HG02571 (cell line): ENCODE results near the gene FUT8.
"Not testable (repeated sequence)": the region's sequence is repeated elsewhere in the genome, so short reads cannot be mapped to it uniquely, and the experiment has no call there.

ENCODE experiments used
- ATAC-seq: cut with Tn5 transposase; IDR thresholded peaks from one replicate; pipeline ENCODE4 v1.9.1; 2021; ENCODE audit warnings: mild to moderate bottlenecking, moderate library complexity; ENCODE audit not compliant: unreplicated experiment

The FUT8 gene

DNA sequence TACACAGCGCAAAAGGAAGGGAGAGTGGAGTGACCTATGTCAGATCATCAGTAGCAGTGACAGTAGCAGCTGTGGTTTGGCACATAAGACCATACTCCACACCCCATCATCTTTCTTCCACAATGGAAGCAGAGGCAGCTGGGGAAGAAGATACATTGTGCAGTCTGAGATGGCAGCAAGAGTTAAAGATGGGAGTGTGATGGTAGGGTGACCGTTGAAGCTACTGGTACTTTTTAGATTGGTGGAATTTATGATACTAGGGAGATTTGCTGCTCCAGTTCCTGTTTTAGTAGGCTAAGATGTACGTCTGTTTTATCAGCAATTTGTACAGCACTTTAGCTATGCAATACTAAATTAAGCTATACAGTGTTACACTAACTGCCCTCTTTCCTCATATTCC is 291.0 kb downstream of the FUT8 start:
- ATAC-seq: no peak

DNA sequence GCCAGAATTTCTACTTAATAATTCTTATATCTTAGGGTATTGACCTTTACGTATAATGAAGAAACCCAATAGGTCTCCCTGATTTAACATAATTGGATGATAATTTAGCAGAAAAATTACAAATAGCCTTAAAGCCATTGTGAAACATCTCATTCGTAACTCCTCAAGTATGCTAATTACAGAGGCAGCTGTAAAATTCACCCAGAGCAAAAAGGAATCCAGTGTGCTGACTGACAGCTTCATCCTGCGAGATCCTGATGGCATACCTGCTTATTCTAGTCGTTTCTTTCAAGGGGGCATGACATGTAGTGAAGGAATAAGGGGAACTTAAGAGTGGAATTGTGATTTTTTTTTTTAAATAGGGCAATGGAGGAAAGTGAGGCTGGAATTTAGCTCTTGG is 291.5 kb downstream of the FUT8 start:
- ATAC-seq: no peak

DNA sequence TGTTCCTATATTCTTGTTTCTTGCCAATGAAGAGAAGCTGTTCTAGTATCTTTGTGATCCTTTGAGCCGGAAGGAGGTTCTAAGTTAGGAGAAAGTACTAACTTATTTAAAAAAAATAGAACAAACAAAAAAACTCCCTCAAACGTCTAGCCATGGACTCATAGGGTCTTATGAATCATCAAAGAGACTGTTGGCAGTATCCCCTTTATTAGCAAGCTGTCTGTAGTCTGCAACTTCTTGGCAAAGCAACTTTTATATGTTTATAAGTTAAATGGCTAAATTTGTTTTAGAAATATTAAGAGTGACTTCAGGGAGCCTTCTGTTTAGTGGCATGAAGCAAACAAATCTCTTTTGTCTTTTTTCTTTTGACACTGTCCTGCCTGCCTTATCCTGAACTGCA is 291.9 kb downstream of the FUT8 start:
- ATAC-seq: no peak

DNA sequence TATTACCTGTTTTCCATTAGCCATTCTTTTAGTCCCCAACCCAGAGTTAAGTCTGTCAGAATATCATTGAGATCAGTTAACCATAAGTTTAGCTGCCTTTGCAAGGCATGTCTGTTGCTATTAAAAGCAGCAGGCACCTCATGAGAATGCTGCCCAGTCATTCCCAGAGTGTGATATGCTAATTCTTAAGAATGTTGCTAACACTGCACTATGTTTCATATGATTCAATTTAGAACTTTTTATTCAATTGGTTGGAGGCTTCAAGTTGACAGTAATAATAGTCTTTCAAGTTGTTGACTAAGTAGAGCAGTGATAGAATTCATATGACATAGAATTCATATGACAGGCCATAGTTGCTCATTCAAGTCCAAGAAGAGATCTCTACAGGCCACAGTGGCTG is 292.3 kb downstream of the FUT8 start:
- ATAC-seq: no peak

DNA sequence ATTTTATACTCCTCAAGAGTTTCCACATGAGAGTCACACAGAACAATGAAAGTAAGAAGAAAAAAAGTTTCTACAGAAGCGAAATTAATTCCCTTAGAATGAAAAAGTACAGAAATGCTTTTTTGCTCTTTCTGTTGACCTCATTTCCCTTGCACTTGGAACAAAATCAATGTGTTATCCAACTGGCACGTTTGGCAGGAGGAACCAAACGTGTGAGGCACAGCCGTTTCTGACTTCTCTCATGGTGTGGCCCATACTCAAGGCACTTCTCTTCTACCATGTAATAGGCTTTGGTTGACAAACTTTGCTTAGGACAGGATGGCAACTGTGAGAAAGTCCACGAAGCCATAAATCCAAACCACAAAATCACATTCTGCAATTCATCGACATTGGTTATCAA is 297.0 kb downstream of the FUT8 start:
- no peak for ATAC-seq

DNA sequence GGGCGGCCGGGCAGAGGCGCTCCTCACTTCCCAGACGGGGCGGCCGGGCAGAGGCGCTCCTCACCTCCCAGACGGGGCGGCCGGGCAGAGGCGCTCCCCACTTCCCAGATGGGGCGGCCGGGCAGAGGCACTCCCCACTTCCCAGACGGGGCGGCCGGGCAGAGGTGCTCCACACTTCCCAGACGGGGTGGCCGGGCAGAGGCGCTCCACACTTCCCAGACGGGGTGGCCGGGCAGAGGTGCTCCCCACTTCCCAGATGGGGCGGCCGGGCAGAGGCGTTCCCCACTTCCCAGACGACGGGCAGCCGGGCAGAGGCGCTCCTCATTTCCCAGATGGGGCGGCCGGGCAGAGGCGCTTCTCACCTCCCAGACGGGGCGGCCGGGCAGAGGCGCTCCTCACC is 304.3 kb downstream of the FUT8 start:
- not testable (repeated sequence) for ATAC-seq

DNA sequence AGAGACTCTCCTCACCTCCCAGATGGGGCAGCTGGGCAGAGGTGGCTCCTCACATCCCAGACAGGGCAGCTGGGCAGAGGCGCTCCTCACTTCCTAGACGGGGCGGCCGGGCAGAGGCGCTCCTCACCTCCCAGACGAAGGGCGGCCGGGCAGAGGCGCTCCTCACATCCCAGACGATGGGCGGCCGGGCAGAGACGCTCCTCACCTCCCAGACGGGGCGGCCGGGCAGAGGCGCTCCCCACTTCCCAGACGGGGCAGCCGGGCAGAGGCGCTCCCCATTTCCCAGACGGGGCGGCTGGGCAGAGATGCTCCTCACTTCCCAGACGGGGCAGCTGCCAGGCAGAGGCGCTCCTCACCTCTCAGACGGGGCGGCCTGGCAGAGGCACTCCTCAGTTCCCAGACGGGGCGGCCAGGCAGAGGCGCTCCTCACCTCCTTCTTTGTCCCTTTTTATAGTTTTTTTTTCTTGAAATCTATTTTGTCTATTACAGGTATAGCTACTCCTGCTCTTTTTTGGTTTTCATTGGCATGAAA is 304.9 kb downstream of the FUT8 start:
- not testable (repeated sequence) for ATAC-seq

DNA sequence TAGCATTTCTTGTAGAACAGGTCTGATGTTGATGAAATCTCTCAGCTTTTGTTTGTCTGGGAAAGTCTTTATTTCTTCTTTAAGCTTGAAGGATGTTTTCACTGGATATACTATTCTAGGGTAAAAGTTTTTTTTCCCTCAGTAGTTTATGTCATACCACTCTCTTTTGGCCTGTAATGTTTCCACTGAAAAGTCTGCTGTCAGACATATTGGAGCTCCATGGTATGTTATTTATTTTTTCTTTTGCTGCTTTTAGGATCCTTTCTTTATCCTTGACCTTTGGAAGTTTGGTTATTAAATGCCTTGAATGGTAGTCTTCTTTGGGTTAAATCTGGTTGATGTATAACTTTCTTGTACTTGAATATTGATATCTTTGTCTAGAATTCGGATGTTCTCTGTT is 306.1 kb downstream of the FUT8 start:
- ATAC-seq: no peak

DNA sequence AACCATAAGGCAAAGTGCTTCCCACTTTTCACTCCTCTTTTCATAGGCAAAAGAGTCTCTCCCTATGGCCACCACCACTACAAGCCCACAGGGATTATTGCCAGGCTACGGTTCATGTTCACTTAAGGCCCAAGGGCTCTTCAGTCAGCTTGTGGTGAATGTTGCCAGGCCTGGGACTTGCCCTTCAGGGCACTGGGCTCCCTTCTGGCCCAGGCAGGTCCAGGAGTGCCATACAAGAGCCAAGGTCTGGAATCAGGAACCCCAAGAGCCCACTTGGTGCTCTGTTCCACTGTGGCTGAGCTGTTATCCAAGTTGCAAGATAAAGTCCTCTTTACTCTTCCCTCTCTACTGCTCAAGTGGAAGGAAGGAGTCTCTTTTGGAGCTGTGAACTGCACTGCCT is 307.6 kb downstream of the FUT8 start:
- ATAC-seq: no peak

DNA sequence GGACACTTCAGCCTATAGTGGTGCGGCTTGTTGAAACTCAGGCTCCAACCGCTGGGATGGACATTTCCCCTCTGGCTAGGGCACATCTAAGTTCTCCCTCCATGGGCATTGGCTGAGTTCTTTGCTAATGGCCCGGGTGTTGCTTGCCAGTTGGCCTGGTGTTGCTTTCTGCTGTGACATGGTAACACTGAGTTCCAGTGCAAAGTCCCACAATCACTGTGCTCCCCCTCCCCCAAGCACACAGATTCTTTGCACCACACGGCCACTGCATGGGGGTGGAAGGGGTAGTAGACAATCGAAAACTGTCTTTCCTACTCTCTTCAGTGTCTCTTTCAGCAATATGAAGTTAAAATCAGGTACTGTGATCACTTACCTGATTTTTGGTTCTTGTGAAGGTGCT is 308.2 kb downstream of the FUT8 start:
- ATAC-seq: no peak

DNA sequence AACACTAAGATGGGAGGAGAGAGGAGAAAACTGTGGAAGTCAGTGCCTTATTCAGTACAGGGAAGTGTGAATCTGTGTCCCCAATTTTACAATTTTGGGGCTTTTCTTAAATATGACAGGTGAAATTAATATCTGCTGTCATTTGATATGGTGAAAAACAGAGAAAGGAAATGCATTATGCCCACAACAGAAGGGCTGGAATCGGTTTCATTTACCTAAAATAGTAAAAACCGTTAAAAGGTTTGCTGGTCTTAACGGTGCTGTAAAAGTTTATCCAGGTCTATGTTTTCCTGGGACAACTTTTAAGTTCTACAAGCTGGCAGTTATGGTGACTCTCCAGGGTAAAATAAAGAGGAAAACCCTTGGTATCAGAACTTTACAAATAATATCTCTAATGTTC is 310.8 kb downstream of the FUT8 start:
- ATAC-seq: no peak

DNA sequence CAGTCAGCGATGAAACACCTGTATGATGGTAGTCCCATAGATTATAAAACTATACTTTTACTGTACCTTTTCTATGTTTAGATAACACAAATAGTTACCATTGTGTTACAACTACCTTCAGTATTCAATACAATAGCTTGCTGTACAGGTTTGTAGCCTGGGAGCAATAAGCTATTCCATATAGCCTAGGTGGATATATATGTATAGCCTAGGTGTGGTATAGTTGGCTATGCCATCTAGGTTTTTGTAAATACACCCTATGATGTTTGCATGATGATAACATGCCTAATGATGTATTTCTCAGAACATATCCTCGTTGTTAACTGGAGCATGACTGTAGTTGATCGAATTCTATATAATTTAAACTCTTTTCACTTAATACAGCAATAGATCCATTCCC is 316.1 kb downstream of the FUT8 start:
- no peak for ATAC-seq

DNA sequence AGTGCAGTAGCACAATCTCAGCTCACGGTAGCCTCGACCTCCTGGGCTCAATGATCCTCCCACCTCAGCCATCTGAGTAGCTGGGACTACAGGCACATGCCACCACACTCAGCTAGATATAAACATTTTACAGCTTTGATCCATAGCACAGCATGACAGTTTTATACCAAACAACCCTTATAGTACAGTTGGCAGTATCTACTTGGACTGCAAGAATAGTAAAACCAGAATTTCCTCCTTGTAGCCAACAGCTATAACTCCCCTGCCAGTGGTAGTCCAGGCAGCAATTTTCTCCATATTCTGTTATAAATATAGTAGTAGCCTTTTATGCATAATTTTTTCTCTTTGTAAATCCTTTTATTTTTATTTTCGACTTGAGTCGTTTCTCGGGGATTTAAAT is 317.0 kb downstream of the FUT8 start:
- no peak for ATAC-seq

DNA sequence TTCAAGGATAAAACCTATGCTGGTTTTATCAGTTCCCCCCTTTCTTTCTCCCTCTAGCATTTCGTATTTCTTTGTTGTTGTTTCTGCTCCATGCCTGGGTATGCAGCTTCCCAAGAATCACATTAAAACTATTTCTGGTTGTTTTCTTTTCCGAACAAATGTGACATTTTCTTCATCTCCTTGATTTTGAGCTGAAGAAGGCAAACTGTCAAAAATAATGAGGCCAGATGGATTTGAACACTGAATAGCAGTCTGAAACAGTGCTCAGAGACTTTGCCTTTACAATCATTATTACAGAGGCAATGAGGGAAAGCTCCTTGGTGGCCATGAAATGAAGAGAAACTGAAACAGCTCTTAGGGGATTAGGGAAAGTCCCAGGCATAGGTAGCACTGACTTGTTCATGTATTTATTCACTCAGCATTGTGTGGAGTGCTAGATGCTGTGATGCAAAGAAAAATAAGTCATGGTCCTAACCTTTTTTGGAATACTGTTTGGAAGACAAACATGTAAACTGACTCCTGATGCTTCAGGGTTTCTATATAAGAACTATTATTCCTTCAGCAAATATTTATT is 319.5 kb downstream of the FUT8 start:
- peak; percentile 96 for ATAC-seq

DNA sequence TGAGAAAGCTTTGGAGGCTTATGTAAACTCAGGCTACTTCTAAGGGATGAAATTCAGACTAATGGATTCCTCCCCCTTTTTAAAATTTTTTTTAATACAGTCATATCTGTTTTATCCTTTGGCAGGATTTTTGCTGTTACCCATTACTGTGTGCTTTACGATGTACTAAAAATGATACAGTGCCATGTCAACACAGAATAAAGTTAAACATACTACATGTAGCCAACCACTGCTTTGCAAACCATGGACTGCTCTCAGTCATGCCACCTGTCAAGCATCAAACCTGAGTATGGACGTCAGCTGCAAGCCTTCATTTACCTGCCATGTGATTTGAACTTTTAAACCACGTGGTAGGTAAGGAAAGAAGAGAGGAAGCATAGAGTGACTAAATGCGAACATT is 325.8 kb downstream of the FUT8 start:
- ATAC-seq: no peak

DNA sequence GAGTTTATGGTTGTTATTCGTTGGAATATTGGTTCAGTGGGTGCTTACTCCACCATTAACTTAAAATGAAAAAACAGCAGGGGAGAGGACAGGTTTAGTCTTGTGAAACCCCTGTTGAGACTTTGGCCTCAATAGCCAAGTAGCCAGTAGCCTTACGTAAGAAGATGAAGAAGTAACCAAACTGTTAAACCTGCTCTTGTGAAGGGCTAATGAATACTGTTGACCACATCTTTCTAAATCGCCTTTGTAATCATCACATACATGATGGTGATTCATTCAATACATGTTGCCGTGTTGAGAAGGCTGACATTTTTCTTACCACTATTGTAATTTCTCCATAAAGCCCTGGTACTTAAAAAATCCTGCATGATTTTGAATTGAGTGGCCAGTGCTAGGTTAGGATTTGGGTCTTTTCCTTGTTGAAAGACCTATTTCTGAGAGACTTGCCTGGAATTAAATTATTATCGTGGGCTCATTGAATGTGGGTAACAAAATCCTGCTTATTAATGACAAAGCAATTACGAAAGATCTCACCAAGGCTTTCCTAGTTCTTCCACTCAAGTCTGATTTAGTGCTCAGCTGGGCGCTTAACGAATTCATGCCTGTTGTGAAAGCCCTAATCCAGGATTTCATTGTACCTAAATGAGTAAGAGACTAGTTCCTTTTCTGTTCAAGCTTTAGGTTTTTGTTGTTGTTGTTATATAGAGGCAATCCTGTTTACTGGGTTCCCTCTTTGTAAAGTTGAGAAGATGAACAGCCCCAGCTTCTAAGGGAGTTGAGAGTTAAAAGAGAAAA is 333.1 kb downstream of the FUT8 start:
- no peak for ATAC-seq

DNA sequence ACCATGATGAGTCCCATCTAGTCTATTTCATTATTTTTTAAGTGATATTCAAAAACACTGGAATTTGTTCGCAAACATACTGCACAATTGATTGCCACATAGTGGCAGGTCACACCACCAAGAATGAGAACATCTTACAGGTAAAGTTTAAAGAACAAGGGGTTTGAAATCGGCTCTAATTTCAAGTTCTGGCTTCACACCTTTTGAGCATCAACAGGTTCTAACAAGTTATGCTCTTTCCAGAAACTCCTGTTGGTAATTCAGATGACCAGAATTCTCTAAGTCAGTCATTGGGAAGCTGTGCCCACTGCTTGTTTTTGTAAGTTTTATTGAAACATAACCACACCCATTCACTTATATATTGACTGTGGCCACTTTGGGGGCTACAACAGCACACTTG is 336.3 kb downstream of the FUT8 start:
- no peak for ATAC-seq

DNA sequence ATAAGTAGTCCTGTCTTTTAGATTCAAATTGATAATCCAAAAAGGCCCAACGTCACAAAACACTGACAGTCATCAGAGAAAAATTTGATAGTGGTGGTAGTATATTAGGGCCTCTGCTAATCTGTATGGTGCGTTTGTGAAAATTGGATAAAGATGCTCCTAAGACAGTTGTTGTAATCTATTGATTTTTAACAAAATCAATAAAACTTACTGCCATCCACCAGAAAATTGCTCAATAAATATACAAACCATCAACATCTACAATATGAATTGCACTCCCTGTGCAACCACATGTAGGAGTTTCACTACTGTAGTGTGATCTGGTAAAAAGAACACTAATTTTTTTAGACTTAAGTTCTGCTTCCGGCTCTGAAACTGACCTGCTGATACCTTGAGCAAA is 336.8 kb downstream of the FUT8 start:
- ATAC-seq: no peak

DNA sequence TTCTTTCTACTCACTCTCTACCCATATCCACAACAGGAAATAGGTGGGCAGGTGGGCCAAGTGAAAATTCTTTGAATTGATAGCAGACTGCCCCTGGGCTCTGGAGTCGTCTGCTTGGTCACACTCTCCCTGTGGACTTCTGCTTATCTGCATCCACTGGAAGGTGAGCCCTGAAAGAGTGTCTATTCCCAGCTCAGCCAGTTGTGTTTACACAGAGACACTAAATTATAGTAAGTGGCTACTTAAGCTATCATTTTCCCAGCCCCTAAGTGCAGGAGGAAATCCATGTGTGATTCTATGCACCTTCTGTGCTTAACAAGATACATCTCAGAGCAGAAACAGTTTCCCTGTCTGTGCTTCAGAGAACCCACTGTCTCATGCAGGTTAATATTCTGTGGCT is 338.4 kb downstream of the FUT8 start:
- ATAC-seq: no peak

DNA sequence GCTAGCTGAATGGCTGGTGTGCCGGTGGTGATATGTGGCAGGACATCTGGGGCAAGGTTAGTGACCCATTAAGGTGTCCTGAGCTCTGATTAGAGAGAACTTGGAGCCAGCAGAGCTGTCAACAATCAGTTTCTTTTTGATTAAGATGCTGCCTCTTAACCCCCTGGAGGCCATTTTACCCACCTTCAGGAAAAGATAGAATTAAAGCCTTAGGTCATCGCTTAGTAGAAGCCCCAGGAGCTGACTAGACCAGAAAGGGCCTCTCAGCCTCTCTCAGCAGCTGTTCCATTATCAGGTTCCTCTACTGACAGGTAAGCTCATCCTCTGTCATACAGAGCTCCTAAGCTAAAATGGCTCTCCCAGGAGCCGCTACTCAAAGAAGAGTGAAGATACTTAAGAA is 339.0 kb downstream of the FUT8 start:
- ATAC-seq: no peak

DNA sequence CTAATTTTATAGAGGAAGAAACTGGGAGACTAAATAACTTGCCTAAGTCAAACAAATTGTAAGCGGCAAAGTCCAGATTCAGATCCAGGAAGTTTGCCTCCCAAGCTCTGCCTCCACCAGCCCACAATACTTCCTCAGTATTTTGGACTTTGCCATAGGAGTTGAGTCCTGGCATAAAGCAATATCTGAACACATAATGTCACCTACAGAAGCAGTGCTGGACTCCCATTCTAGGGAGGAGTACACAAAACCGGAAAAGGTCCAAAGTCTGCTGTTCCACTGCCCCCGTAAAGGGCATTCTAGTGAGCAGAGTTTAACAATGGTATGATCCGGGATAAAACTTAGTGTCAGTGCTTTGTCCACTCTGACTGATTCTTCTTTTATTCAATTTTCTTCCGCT is 340.5 kb downstream of the FUT8 start:
- ATAC-seq: no peak

DNA sequence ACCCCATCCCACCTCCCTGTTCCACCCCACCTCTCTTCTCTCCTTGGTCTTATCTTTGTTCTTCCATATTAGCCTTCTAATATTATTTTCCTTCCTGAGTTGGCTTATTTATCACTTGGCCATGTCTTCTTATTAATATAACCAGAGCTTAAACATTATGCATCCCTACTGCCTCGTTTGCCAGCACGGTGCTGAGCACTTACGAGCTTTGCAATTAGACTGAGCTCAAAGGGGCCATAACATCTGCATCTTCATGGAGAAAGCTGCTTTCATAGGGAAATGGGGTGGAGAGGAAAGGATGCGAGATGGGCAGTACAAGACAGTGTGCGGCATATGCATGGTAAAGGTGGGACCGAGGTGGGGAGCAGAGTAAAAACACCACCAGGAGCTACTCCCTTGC is 342.8 kb downstream of the FUT8 start:
- no peak for ATAC-seq

DNA sequence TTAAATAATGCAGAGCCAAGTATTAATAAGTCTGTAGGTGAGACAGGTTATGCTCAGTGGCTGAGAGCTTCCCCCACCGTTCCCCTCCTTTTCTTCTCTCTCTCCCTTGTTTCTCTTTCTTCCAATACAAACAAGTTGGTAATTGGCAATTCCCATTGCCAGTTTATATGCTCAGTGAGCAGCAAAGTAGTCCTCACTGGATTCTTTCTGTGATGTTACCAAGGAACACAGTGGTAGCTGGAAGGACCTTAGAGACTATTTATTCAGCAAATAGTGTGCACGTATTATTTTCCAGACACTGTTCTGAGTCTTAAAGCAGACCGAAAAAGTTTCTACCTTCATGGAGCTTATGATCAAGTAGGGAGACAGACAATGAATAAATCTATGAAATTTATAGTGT is 344.4 kb downstream of the FUT8 start:
- ATAC-seq: no peak
